Spinal cord (tissue), 10 donors: ENCODE data around the gene PRMT7. TPM values are rescaled to one million over a fixed set of nuclear protein-coding genes. Genes with fewer than 3 reads are reported as not detected.
A peak's percentile ranks its signal among the peaks of the same experiment; 100 is the strongest.

Source experiments
- DNase-seq, 6 donors: peaks; one replicate each; pipeline versions ENCODE4 v3.0.0 to v3.0.0-alpha.2; 2013 to 2015; ENCODE audit warnings: low spot score in 6 of 6, low read depth in 4 of 6
- H3K27ac ChIP-seq: one replicate; pipeline ENCODE4 v1.5.1; 2013; ENCODE audit warnings: low read depth, low read length, control low read depth
- H3K27me3 ChIP-seq: one replicate; pipeline ENCODE4 v1.6.1; 2013; ENCODE audit warnings: low read length; ENCODE audit not compliant: control insufficient read depth, insufficient read depth
- H3K36me3 ChIP-seq: one replicate; pipeline ENCODE4 v1.6.1; 2013; ENCODE audit warnings: low read length; ENCODE audit not compliant: control insufficient read depth, insufficient read depth
- H3K4me1 ChIP-seq: one replicate; pipeline ENCODE4 v1.6.1; 2013; ENCODE audit warnings: low read length; ENCODE audit not compliant: control insufficient read depth, insufficient read depth
- H3K4me3 ChIP-seq: one replicate; pipeline ENCODE4 v1.5.1; 2013; ENCODE audit warnings: low read depth, low read length, control low read depth
- H3K9me3 ChIP-seq: one replicate; pipeline ENCODE4 v1.6.1; 2013; ENCODE audit warnings: low read length; ENCODE audit not compliant: control insufficient read depth, insufficient read depth
- WGBS: methylation state at CpG from one replicate; pipeline ENCODE4 v1.1.5; 2013; ENCODE audit warnings: missing lambda C conversion rate; ENCODE audit not compliant: insufficient coverage; 5-methylcytosine and 5-hydroxymethylcytosine counted together
- polyA plus RNA-seq, 2 donors: library from polyadenylated mRNA; unstranded; fragments of 120-200 nt; gene quantifications; one replicate each; pipeline ENCODE4 v1.2.1, GENCODE V29; 2013; ENCODE audit not compliant: insufficient read length in 2 of 2
- total RNA-seq, 2 donors: library from RNA; depleted of rRNA in 1 of 2; stranded (reverse); fragments of 120-200 nt in 1 of 2; fragments of >200 nt in 1 of 2; gene quantifications; one replicate each; pipeline versions ENCODE4 v1.2.3 to v1.2.4, GENCODE V29; 2013 to 2014
- donor health status: healthy.

PRMT7 gene
- total and polyA plus RNA-seq, 4 donors, result 43.7 to 83.3 (median 66.4) TPM

- Histone ChIP-seq H3K27me3 (no peaks in the 10 kb centered on the region), H3K4me3 (no peak overlapping the region), H3K27ac (no peak overlapping the region), H3K4me1 (peaks cover 32% of the 10 kb centered on the region), H3K36me3 (peaks cover 21% of the 10 kb centered on the region), H3K9me3 (no peaks in the 10 kb centered on the region)
- WGBS, result 66% methylated on average over 4 of the region's 7 CpGs
- DNase-seq, result no peak
These were observed 73.7 kb downstream of the PRMT7 start for GRCh38 chr16:68384288-68385161.

GRCh38 chr16:68385371-68385770 lies 74.6 kb downstream of the PRMT7 start:
- Histone ChIP-seq H3K4me1 (peaks cover 24% of the 10 kb centered on the region), H3K27ac (no peak overlapping the region), H3K27me3 (no peaks in the 10 kb centered on the region), H3K36me3 (peaks cover 14% of the 10 kb centered on the region), H3K4me3 (no peak overlapping the region), H3K9me3 (no peaks in the 10 kb centered on the region)
- DNase-seq, result no peak
- 73% methylated on average over 6 of the region's 6 CpGs for WGBS

- no peak overlapping the region for H3K4me3 ChIP-seq
- H3K4me1 ChIP-seq, result peaks cover 24% of the 10 kb centered on the region
- no peaks in the 10 kb centered on the region for H3K9me3 ChIP-seq
- peaks cover 9% of the 10 kb centered on the region for H3K36me3 ChIP-seq
- no peak for DNase-seq
- WGBS, result 87% methylated on average over 14 of the region's 14 CpGs
- no peak overlapping the region for H3K27ac ChIP-seq
- H3K27me3 ChIP-seq, result no peaks in the 10 kb centered on the region
These were observed 75.8 kb downstream of the PRMT7 start for GRCh38 chr16:68386628-68387027.

GRCh38 chr16:68387301-68387700 lies 76.5 kb downstream of the PRMT7 start:
- no peak overlapping the region for H3K27ac ChIP-seq
- WGBS, result 71% methylated on average over 9 of the region's 9 CpGs
- H3K36me3 ChIP-seq, result peaks cover 6% of the 10 kb centered on the region
- H3K4me3 ChIP-seq, result no peak overlapping the region
- H3K4me1 ChIP-seq, result peaks cover 24% of the 10 kb centered on the region
- H3K27me3 ChIP-seq, result no peaks in the 10 kb centered on the region
- DNase-seq, result no peak
- no peaks in the 10 kb centered on the region for H3K9me3 ChIP-seq

GRCh38 chr16:68388124-68388523 lies 77.3 kb downstream of the PRMT7 start:
- Histone ChIP-seq H3K27ac (no peak overlapping the region), H3K4me1 (peaks cover 24% of the 10 kb centered on the region), H3K36me3 (peaks cover 5% of the 10 kb centered on the region), H3K4me3 (no peak overlapping the region), H3K27me3 (no peaks in the 10 kb centered on the region), H3K9me3 (no peaks in the 10 kb centered on the region)
- no peak for DNase-seq
- WGBS, result 89% methylated on average over 3 of the region's 3 CpGs

GRCh38 chr16:68389006-68389405 lies 78.2 kb downstream of the PRMT7 start:
- H3K27ac ChIP-seq, result no peak overlapping the region
- WGBS, result 57% methylated on average over 5 of the region's 8 CpGs
- DNase-seq, result peak in 2 of 6 donors; percentile 52 to 63
- peaks cover 24% of the 10 kb centered on the region for H3K4me1 ChIP-seq
- no peaks in the 10 kb centered on the region for H3K27me3 ChIP-seq
- H3K4me3 ChIP-seq, result no peak overlapping the region
- H3K9me3 ChIP-seq, result no peaks in the 10 kb centered on the region
- H3K36me3 ChIP-seq, result peaks cover 5% of the 10 kb centered on the region

GRCh38 chr16:68389750-68390371 lies 79.0 kb downstream of the PRMT7 start:
- Histone ChIP-seq H3K36me3 (peaks cover 5% of the 10 kb centered on the region), H3K27ac (no peak overlapping the region)
- DNase-seq, result no peak

GRCh38 chr16:68393333-68393732 lies 82.5 kb downstream of the PRMT7 start:
- Histone ChIP-seq H3K27me3 (no peaks in the 10 kb centered on the region), H3K36me3 (no peaks in the 10 kb centered on the region)
- 88% methylated on average over 2 of the region's 3 CpGs for WGBS

More at GRCh38 chr16:68389750-68390371, 79.0 kb downstream of the PRMT7 start:
- H3K27me3 ChIP-seq, result no peaks in the 10 kb centered on the region
- 61% methylated on average over 3 of the region's 6 CpGs for WGBS
- H3K9me3 ChIP-seq, result no peaks in the 10 kb centered on the region
- peaks cover 21% of the 10 kb centered on the region for H3K4me1 ChIP-seq
- no peak overlapping the region for H3K4me3 ChIP-seq

GRCh38 chr16:68395167-68395786 lies 84.5 kb downstream of the PRMT7 start:
- H3K4me3 ChIP-seq, result no peak overlapping the region
- 81% methylated on average over 6 of the region's 8 CpGs for WGBS

More at GRCh38 chr16:68393333-68393732, 82.5 kb downstream of the PRMT7 start:
- H3K27ac ChIP-seq, result no peak overlapping the region
- no peak overlapping the region for H3K4me3 ChIP-seq
- DNase-seq, result no peak
- no peaks in the 10 kb centered on the region for H3K9me3 ChIP-seq
- peaks cover 17% of the 10 kb centered on the region for H3K4me1 ChIP-seq

More at GRCh38 chr16:68395167-68395786, 84.5 kb downstream of the PRMT7 start:
- Histone ChIP-seq H3K9me3 (no peaks in the 10 kb centered on the region), H3K27ac (no peak overlapping the region), H3K27me3 (no peaks in the 10 kb centered on the region), H3K4me1 (peaks cover 10% of the 10 kb centered on the region), H3K36me3 (no peaks in the 10 kb centered on the region)
- no peak for DNase-seq
